ENCODE results near the gene MTURN. TPM values are rescaled to one million over a fixed set of nuclear protein-coding genes. Genes with fewer than 3 reads are reported as not detected.

The MTURN gene
- total and polyA plus RNA-seq, 10 of the 15 experiments (the other 5 are each of a cell fraction or from before 2014, with no cell fraction given): 0.52 to 5.0 (median 3.3) TPM

GRCh38 chr7:30188811-30189210 is 54.0 kb downstream of the MTURN start:
- TF ChIP-seq SREBF1 (IDR thresholded peaks at IDR 0.05; ENCODE audit: low read length): no peak
- TF ChIP-seq SUPT20H (IDR thresholded peaks at IDR 0.05; ENCODE audit: borderline replicate concordance, control insufficient read depth, low read depth, low read length): no peak
- TF ChIP-seq, protein P1, sequence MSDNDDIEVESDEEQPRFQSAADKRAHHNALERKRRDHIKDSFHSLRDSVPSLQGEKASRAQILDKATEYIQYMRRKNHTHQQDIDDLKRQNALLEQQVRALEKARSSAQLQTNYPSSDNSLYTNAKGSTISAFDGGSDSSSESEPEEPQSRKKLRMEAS (IDR thresholded peaks at IDR 0.05; ENCODE audit: low read depth, low read length): no peak
- no peak for TF ChIP-seq SIX5 (IDR thresholded peaks at IDR 0.05; ENCODE audit: low read depth, low read length, severe bottlenecking)
- TF ChIP-seq ZBED1 (IDR thresholded peaks at IDR 0.05; ENCODE audit: borderline replicate concordance): no peak
- no peak for TF ChIP-seq ZBTB4 (CRISPR knock-in tag; IDR thresholded peaks at IDR 0.05)
- TF ChIP-seq, protein P2, sequence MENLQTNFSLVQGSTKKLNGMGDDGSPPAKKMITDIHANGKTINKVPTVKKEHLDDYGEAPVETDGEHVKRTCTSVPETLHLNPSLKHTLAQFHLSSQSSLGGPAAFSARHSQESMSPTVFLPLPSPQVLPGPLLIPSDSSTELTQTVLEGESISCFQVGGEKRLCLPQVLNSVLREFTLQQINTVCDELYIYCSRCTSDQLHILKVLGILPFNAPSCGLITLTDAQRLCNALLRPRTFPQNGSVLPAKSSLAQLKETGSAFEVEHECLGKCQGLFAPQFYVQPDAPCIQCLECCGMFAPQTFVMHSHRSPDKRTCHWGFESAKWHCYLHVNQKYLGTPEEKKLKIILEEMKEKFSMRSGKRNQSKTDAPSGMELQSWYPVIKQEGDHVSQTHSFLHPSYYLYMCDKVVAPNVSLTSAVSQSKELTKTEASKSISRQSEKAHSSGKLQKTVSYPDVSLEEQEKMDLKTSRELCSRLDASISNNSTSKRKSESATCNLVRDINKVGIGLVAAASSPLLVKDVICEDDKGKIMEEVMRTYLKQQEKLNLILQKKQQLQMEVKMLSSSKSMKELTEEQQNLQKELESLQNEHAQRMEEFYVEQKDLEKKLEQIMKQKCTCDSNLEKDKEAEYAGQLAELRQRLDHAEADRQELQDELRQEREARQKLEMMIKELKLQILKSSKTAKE (IDR thresholded peaks at IDR 0.05; ENCODE audit: low read depth, poor library complexity, severe bottlenecking): no peak
- H3K27ac ChIP-seq (ENCODE audit: control insufficient read depth, insufficient read depth): no peak overlapping the region
- in situ Hi-C loops (cut with MboI) (no loop called here), intact Hi-C loops (cut with micrococcal nuclease; ENCODE audit: unreplicated experiment) (no loop called here)
- no peak overlapping the region for H2AFZ ChIP-seq (ENCODE audit: control insufficient read depth, low read depth, low read length)
- ChIA-PET CTCF (no interaction called here), RAD21 (ENCODE audit: unreplicated experiment) (no interaction called here), POLR2A (interaction anchor here (0.6 kb wide), 1 partner anchor 410 kb away, joined by 5 read pairs; no protein-coding TSS in a partner anchor), SMC1A (ENCODE audit: uncharacterized antibody, unreplicated experiment) (no interaction called here)
- H3K9ac ChIP-seq (ENCODE audit: control insufficient read depth, insufficient read depth, low read length): no peak overlapping the region
- BruUV-seq (replicated peaks): no TSS peak
- peaks cover 7% of the 10 kb centered on the region; the same call in 1 of the 2 replicates for H3K4me1 ChIP-seq (ENCODE audit: control insufficient read depth, insufficient read depth, low read length)
- FAIRE-seq: no peak
- no peak overlapping the region for H3K4me3 ChIP-seq
- peaks cover 11% of the 10 kb centered on the region for H3K9me3 ChIP-seq (replicated peaks; ENCODE audit: control insufficient read depth, insufficient read depth, low read length)
- no peaks in the 10 kb centered on the region for H3K79me2 ChIP-seq (ENCODE audit: control insufficient read depth, insufficient read depth, low read length)
- H3K27me3 ChIP-seq (replicated peaks in 1 of 2; ENCODE audit: control insufficient read depth in 2 of 2, insufficient read depth in 2 of 2, low read length in 1 of 2): no peaks in the 10 kb centered on the region
- 29% methylated on average over 2 of the region's 2 CpGs for WGBS (ENCODE audit: insufficient coverage, insufficient replicate concordance, low lambda C conversion rate, missing lambda C conversion rate)
- no peak for DNase-seq (ENCODE audit: low read depth, low spot score)
- ATAC-seq: no peak
- no peaks in the 10 kb centered on the region for H3K36me3 ChIP-seq (ENCODE audit: control insufficient read depth in 2 of 2, insufficient read depth in 2 of 2, low read length in 1 of 2)
- H4K20me1 ChIP-seq (ENCODE audit: control insufficient read depth, insufficient read depth): no peaks in the 10 kb centered on the region
- H3K4me2 ChIP-seq (ENCODE audit: control insufficient read depth, insufficient read depth): no peak overlapping the region

Measured in GM12878 (cell line).